GM19452 (cell line): ENCODE data around the gene DPEP1.
"Not testable (repeated sequence)": the region's sequence is repeated elsewhere in the genome, so short reads cannot be mapped to it uniquely, and the experiment has no call there.

Experiments
- ATAC-seq: cut with Tn5 transposase; IDR thresholded peaks from one replicate; pipeline ENCODE4 v1.9.1; 2021; ENCODE audit not compliant: unreplicated experiment

Gene DPEP1

DNA sequence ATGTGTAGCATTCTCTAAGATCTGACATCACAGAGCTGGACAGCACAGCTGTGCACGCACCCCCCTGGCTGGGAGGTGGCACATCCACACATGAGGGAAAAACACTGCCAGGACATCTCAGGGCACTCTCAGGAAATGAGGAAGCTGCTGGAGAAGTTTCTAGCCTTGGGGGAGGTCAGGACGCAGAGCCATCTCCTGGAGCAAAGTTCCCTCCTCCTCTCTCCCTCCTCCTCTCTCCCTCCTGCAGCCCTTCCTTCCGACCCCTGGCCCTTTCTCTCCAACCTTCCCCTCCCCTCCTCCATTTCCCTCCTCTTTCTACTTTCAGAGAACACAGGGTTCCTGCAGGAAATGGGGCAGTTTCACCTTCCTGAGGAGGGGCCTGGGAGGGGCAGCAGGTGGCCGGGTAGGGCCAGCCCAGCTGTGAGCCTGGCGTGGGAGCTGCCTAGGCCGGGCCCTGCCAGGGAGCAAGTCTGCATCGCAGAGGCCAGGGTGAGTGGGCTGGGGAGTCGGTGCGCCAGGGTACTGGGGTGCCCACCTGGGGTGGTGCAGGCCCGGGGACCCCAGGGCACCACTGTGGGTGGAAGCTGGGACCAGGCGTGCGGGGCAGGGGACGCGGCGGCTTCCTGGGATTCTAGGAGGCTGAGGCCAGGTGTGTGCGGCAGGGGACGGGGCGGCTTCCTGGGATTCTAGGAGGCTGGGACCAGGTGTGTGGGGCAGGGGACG lies at the start of gene DPEP1:
Gene DPEP1 (plus strand): TSS at position 412 of the 723 bp plus-strand sequence. CDS start 16,769 bp downstream, outside the sequence.
- ATAC-seq = no peak

DNA sequence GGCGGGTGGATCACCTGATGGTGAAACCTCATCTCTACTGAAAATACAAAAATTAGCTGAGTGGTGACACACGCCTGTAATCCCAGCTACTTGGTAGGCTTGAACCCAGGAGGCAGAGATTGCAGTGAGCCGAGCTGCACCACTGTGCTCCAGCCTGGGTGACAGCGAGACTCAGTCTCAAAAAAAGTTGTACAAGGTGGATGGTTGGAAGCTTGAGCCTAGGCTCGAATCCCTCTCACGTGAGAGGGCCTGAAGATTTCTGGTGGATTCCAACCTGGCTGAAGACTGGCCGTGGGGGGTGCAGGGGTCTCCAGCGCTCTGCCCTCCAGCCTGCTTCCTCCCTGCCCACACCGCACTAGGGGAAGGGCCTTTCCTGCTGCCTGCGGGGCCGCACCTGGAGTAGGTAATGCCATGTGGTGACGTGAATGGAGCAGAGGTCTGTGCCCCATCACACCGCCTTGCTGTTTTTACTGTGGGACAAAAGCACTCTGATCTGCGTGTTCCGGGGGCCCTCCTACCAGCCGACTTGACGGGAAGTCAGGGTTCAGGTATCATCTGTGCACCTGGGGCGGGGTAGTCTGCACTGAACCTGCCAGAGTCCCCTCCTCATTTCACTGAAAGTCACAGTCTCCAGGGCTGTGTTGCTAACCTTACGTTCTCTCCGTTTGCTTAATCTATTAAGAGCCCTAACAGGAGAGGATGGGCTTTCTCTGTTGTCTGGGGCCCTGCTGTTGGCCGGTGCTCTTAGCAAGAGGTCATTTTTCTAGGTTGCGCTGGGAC lies 48.8 kb upstream of the DPEP1 start:
- ATAC-seq = no peak

DNA sequence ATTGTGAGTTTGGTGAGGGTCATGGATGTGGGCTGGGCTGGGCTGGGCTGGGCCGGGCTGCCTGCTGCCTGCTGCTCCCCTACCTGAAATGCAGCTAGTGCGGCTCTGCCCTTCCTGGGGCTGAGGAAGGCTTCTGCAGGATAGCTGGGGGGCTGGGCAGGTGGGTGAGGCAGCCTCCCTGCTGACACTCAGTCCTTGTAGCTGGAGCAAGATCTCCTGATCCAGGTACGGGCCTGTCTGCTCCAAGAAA lies 48.3 kb upstream of the DPEP1 start:
- no peak for ATAC-seq

DNA sequence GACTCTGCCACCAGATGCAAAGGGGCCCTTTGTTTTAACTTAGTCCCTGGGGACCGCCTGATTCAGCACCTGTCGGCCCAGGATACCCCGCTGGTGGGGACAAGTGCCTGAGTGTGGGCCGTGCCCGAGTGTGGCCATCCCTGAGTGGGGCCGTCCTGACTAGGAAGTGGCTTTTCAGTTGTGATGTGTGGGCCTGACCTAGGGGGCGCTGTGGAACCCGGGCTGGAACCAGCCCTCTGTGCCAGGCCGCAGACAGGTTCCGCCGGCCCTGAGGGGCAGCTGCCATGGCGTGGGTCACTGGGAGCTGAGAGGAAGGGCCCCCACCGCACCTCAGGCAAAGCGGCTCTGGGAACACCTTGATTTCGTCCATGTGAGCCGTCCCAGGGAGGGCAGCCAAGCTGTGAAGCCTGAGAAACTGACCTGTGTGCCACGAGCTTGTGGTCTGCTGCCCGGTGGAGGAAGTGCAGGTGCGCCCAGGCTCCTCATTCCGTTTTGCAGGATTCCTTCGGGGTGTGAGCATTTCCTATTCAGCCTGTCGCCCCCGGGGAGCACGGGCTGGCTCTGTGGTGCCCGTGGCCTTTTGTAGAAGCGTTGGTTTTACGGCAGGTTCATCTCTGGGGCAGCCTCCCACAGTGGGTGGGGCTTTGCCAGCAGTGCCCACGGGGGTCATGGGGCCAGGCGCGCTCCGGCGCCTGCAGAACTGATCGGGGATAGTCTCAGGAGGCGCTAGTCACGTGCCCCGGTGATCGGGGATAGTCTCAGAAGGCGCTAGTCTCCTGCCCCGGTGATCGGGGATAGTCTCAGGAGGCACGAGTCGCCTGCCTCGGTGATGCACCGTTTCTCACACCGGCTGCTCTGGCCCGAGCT lies 47.7 kb upstream of the DPEP1 start:
- ATAC-seq = no peak

DNA sequence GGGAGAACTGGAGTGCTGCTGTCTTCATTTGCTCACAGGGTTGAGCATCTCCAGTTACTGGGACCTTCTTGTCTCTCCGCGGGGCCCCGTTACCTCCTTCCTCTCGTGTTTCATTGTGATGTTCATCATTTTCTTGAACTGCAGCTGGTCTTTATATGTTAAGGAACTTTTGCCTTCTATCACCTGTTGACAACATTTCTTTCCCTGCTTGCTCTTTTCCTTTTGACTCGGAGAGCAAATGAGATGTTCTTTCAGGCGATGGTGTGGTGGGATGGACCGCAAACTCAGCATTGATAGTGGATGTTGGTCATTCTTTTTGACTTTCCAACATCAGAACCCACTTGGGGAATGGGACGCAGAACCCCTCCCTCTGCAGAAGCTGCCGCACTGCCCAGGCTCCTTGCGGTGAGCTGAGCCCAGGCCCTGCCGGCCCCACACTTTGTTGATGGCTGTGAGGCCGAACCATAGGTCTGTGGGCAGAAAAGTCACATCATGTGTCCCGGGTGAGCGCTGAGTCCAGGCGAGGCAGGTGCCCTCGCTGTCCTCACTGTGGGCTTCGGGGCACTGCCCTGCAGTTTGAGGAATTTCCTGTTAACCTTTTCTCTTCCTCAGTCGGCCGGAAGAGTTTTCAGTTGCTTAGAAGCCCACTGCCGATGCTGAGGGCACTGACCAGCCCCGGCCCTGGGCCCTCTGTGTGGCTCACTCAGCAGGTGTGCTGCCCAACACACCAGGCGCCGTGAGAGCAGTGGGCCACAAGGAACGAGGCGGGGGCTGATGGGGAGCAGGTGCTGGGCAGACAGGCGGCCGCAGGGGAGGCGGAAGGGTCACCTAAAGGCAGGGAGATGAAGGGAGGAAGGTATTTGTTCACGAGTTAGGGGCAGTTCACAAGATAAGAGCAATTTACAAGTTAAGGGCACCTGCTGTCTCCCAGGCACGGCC lies 45.5 kb upstream of the DPEP1 start:
- no peak for ATAC-seq

DNA sequence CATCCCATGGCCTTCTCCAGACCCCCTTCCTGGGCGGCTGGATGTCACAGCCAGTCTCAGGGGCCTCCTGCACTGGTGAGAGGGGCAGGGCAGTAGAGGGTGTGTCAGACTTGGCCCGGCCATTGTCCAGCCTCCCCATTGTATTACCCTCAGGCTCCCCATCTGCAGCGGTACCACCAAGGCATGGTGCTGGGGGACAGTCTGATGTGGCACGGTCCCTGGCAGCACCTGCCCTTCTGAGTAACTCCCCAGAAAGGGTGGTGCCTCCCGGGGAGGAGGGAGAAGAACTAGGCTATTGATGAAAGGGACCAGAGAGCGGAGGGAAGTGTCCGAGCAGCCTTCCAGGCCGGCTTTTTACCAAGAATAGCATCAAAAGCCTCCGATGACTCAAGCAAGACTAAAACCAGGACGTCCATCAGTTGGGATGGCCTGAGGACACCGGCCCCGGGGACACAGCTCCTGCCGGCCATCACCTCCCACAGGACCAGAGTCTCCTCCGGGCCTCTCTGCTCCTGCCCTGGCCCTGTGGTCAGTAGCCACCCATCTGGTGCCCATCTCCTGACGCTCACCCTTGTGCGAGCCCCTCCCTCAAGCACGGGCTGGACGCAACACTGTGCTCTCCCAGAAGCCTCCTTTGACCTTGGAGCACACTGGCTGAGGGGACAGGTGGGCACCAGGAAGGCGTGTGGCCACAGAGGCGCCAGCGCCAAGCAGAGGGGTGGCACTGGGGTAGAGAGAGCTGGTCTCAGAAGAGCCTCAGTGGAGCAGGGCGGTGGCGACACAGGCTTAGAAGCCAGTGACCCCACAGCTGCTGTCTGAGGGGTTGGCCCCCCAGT lies 43.7 kb upstream of the DPEP1 start:
- ATAC-seq = no peak

DNA sequence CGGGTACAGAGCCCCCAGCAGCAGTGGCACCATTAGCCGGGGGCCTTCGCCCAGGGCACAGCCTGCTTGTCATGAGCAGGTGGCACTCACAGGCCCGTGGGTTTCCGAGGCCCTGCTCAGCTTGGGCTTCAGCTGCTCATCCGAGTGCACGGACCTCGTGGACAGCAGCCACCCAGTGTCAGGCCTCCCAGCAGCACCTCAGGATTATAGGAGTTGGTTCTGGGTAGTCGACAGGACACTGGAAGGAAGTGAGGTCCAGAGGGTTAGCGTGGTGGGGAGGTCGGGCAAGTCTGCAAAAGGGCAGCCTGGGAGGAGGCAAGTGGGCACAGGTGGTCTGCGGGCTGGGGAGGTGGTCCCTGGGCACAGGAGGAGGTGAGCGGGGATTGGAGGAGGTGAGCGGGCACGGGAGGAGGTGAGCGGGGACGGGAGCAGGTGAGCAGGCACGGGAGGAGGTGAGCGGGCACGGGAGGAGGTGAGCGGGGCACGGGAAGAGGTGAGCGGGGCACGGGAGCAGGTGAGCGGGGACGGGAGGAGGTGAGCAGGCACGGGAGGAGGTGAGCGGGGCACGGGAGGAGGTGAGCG lies 43.0 kb upstream of the DPEP1 start:
- no peak for ATAC-seq

DNA sequence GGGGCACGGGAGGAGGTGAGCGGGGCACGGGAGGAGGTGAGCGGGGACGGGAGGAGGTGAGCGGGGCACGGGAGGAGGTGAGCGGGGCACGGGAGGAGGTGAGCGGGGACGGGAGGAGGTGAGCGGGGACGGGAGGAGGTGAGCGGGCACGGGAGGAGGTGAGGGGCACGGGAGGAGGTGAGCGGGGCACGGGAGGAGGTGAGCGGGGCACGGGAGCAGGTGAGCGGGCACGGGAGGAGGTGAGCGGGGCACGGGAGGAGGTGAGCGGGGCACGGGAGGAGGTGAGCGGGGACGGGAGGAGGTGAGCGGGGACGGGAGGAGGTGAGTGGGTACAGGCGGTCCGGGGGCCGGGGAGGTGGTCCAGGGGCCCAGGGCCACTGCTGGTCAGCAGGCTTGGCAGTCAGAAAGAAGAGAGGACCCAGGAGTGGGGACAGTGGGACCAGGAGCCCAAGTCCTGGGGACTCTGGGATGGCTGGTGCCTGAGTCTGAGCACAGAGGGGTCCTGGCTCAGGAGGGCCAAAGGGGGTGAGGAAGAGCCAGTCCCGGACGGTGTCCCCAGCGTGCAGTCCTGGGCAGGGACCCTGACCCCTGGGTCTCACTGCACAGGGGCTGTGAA lies 42.4 kb upstream of the DPEP1 start:
- not testable (repeated sequence) for ATAC-seq

DNA sequence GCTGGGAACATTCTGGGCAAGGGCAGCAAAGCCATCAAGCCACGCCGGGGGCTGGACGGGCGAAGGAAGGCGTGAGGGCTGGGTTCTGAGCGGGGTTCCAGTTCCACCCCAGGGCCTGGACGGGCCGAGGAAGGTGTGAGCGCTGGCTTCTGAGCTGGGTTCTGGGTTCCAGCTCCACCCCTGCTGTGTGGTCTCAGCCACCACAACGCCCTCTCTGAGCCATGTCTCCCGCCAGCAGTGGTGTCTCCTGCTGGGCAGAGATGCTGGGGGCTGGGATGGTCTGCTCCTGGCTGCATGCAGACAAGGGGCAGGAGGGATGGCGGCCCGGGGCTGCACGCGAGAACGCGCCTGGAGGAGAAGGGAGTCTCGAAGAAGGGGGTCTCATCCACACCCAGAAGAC lies 41.8 kb upstream of the DPEP1 start:
- ATAC-seq = no peak

DNA sequence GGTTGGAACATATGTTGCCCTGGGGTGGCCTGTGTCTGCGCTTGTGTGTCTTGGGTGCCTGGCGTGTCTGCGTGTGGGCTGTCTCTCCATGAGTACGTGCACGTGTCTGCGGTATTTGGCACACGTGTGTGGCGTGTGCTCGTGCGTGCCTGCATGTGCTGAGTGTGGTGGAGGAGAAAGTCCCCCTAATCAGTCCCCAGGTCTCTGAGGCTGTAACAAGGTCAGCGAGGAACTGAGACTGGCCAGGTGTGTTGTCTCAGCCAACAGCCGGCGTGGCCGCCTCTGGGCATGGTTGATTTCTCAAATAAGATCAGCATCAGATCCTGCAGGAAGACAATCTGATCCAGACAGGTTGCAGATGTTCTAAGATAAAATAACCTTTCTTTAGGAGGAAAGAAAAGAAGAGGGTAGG lies 41.4 kb upstream of the DPEP1 start:
- no peak for ATAC-seq

DNA sequence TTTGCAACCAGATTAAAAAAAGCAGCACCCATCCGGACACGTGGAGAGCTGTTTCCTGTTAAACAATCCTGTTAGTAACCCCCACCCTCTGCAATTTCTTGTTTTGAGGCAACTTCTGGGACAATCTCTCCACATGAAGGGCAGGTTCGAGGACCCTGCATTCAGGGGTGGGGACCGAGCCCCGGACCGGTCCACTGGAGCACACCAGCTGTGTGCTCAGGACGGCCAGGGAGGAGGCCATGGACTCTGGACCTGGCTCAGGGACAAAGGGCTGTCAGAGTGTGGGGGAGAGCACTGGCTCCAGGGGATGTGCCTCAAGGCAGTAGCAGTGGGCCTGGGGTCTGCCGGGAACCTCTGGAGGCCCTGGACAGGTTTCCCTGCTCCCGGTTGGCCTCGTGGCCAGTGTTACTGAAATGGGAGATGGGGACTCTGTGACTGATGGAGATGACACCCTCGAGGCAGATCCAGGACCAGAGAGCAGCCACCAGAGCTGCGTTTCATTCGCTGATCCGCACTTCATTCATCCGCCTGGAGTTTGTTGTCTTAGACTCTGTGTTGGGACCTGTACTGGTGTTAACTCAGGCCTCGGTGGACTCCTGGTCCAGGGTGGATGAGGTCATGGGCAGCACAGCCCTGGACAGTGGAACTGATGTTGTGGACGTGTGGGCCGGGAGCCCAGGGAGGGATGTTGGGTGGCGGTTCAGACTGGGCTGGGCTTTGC lies 40.8 kb upstream of the DPEP1 start:
- ATAC-seq = no peak

DNA sequence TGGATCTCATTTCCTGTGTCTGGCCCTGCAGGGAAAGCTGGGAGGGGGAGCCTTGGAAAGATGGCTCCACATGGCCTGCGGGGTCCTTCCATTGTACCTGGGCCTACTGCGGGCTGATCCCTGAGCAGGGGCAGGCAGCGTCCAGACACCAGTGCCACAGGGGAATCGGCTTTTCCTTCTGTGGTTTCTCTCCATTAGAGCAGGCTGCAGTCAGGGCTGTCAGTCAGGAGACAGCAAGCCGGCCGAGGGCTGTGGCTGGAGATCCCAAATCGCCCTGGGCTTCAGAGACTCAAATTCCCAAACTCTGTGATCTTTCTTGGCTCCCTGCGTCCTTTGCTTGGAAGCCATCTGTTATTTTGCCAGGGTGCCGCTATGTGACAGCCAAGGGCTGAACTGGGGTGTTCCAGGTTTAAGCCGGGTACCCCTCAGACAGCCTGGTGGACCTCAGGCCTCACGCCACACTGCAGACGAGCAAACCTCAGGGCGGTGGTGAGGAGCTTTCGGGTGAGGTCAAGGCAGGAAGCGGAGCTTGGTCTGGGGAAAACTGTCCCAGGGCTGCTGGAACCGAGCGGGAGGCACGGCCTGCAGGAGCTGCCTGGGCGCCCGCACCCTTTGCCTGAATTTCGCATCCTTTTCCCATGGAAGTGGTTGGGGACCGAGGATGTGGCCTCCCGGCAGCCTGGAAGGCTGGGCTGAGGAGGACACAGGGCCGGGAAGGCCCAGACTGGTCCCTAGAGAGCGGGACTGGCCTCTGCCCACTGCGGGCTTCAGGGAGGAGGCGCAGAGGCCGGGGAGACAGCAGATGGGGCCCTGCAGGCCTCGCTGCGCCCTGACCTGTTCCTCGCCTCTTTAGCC lies 39.4 kb upstream of the DPEP1 start:
- ATAC-seq = no peak

DNA sequence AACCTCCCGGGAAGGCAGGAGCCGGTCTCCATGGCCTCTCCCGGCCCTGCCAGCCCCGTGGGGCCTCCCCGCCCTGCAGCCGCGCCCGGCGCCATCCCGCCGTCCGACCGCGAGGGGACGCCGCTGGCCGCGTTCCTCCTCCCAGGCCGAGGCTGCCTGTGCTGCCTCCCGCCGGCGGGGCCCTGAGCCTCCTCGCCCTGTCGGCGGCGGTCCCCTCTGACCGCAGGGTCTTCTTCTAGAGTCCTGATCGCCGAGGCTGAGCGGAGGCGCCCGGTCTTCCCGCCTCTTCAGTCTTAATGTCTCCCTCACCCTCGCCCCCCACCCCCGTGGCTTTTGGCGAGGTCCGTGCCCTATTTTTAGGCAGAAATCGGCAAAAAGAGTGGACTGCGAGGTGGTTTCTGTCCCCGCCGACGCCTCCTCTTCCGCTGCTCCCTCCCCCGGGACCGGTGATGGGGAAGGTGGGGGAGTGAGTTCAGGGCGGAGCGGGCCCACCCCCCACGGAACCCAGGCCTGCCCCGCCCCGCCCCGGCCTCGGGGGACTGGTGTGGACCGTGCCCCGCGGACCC lies 38.7 kb upstream of the DPEP1 start:
- ATAC-seq = no peak

DNA sequence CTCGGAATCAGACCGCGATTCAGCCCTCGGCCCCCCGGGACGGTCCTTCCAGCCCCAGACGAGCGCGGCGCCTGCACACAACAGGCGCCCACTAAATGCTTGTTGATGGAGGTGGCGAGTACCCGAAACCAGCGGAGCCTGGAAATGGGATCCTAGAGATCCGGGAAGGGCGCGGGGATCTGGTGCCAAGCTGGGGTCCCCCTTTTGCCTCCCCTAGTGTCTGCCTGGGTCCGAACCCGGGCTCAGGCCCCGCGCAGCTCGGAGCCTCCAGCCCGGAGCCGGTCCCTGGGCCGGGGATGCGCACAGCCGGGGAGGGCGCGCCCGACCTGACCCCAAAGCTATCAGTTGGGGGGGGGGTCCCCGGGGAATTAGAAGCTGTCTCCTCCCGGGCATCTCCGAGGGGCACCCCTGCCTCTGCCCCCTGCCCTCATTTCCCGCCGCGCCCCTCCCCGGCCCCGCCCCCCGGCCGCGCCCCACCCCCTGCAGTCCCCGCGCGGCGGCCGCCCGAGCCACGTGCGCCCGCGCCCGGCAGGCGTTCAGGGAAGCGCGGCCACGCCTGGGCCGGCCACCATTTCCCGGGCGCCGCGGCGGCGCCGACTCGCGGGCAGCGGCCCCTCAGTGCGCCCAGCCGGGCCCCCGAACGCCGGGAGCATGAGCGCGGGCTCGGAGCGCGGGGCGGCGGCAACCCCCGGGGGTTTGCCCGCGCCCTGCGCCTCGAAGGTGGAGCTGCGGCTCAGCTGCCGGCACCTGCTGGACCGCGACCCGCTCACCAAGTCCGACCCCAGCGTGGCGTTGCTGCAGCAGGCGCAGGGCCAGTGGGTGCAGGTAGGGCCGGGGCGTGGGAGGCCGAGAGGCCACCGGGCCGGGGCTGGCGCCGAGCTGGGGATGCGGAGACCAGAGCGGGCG lies 37.9 kb upstream of the DPEP1 start, which contains the start of gene CPNE7:
Gene CPNE7 (plus strand): TSS at position 512 of the 906 bp plus-strand sequence. CDS start 140 bp downstream, at position 652.
- ATAC-seq = no peak

DNA sequence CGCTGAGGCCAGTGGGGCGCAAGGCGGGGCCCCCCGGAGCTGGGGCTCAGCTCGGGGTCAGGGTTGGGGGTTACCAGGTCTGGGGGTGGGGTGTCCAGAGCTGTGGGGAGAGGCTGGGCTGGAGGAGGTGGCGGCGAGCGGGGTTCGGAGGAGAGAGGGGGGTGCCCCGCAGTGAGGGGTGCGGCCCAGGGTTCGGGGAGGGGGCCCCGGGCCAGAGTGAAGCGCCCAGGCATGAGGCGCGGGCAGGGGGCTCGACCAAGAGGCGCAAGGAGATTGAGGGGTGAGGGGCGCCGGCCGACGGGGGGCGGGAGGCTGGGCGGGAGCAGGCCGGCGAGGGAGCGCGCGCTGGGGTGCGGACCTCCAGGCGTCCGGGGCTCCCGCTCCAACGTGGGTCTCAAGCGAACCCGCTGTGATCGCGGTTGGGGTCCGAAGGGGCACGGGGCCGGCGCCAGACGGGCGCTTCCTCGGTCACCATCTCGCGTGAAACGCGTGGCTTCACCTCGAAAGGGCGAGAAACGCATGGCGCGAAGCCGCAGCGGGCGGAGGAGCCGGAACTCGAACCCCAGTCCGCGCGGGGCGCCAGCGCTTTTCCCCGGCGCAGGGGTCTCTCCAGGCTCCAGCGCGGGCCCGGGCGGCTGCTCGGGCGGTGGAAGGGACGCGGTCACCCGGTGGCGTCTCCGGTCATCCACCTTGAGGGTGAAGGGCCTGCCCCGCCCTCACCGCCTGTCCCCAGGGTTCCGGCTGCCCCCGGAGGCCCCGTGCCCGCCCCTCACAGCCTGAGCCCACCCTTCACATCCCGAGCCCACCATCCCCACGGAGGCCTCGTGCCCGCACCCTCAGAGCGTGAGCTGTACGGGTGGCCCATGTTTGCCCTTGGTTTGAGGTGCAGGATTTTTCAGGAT lies 37.0 kb upstream of the DPEP1 start:
- no peak for ATAC-seq
